Smooth muscle cell (in vitro differentiated cells): ENCODE results near the gene TMCC2. TPM values are rescaled to one million over a fixed set of nuclear protein-coding genes. Genes with fewer than 3 reads are reported as not detected.

ENCODE experiments used
- DNase-seq: peaks from one replicate; lab custom pipeline; 2025; ENCODE audit not compliant: unreplicated experiment; lab: John Stamatoyannopoulos, UW
- H2AFZ ChIP-seq: fragments of 200-600 bp; sonication (generic); 2 replicates; pipeline ENCODE4 v1.6.0; 2016; ENCODE audit warnings: antibody characterized with exemption, low read depth, mild to moderate bottlenecking
- H3F3A ChIP-seq: fragments of 200-600 bp; sonication (generic); 2 replicates; pipeline ENCODE4 v1.6.0; 2017; ENCODE audit warnings: antibody characterized with exemption, low read depth
- H3K27ac ChIP-seq: fragments of 200-600 bp; sonication (generic); 2 replicates; pipeline ENCODE4 v1.5.1; 2016; ENCODE audit warnings: low read depth, mild to moderate bottlenecking
- H3K27me3 ChIP-seq: fragments of 200-600 bp; sonication (generic); 2 replicates; pipeline ENCODE4 v1.6.1; 2016; ENCODE audit warnings: low read depth, mild to moderate bottlenecking
- H3K36me3 ChIP-seq: fragments of 200-600 bp; sonication (generic); 2 replicates; pipeline ENCODE4 v1.5.1; 2016; ENCODE audit warnings: low read depth
- H3K4me1 ChIP-seq: fragments of 200-600 bp; sonication (generic); 2 replicates; pipeline ENCODE4 v1.5.1; 2016; ENCODE audit warnings: low read depth
- H3K4me2 ChIP-seq: fragments of 200-600 bp; sonication (generic); 2 replicates; pipeline ENCODE4 v1.6.0; 2016; ENCODE audit warnings: mild to moderate bottlenecking
- H3K4me3 ChIP-seq: fragments of 200-600 bp; sonication (generic); 2 replicates; pipeline ENCODE4 v1.5.1; 2016; ENCODE audit warnings: mild to moderate bottlenecking
- H3K79me2 ChIP-seq: fragments of 200-600 bp; sonication (generic); 2 replicates; pipeline ENCODE4 v1.6.0; 2016; ENCODE audit warnings: low read depth, mild to moderate bottlenecking
- H3K9ac ChIP-seq: fragments of 200-600 bp; sonication (generic); 2 replicates; pipeline ENCODE4 v1.6.0; 2016; ENCODE audit warnings: low read depth
- H3K9me3 ChIP-seq: fragments of 200-600 bp; sonication (generic); replicated peaks from 2 replicates; pipeline ENCODE4 v1.5.1; 2016; ENCODE audit warnings: low read depth
- H4K20me1 ChIP-seq: fragments of 200-600 bp; sonication (generic); 2 replicates; pipeline ENCODE4 v1.6.0; 2016; ENCODE audit warnings: low read depth
- CTCF ChIP-seq: fragments of 200-600 bp; sonication (generic); IDR thresholded peaks from 2 replicates; pipeline ENCODE4 v1.5.1; 2017; ENCODE audit warnings: borderline replicate concordance, mild to moderate bottlenecking, antibody characterized with exemption; ENCODE audit not compliant: insufficient read depth, poor library complexity, severe bottlenecking
- WGBS: methylation state at CpG from one replicate; pipeline ENCODE4 v1.1.7; 2016; ENCODE audit warnings: low lambda C conversion rate; 5-methylcytosine and 5-hydroxymethylcytosine counted together
- polyA plus RNA-seq: library from polyadenylated mRNA; unstranded; fragments of >200 nt; fragmentation: Nextera tagmentation; extraction: Ambion mirVana; gene quantifications from 2 replicates; pipeline ENCODE4 v1.2.1, GENCODE V29; 2016
- total RNA-seq: library from RNA; depleted of rRNA; stranded (reverse); fragments of >200 nt; gene quantifications from 2 replicates; pipeline ENCODE4 v1.2.3, GENCODE V29; 2014

TMCC2 gene
- total and polyA plus RNA-seq, 2 experiments from 2014 or later: 3.3 to 5.6 TPM

- H3K36me3 ChIP-seq: no peaks in the 10 kb centered on the region
- no peak overlapping the region for H3K4me3 ChIP-seq
- no peak for TF ChIP-seq CTCF
- H3K4me1 ChIP-seq: peaks cover 15% of the 10 kb centered on the region
- WGBS: 82% methylated on average over 11 of the region's 11 CpGs
- H3K79me2 ChIP-seq: no peaks in the 10 kb centered on the region
- peaks cover 3% of the 10 kb centered on the region for H4K20me1 ChIP-seq
- no peaks in the 10 kb centered on the region for H3F3A ChIP-seq
- no peaks in the 10 kb centered on the region for H3K9me3 ChIP-seq
- no peak overlapping the region for H3K9ac ChIP-seq
- H3K27ac ChIP-seq: no peak overlapping the region
- H3K4me2 ChIP-seq: no peak overlapping the region
- H3K27me3 ChIP-seq: peaks cover 8% of the 10 kb centered on the region
- no peak for DNase-seq
- no peak overlapping the region for H2AFZ ChIP-seq
Measured at GRCh38 chr1:205225901-205226765, 1.6 kb upstream of the TMCC2 start.

GRCh38 chr1:205226868-205227583 lies 720 bp upstream of the TMCC2 start:
- Histone ChIP-seq H3K9me3 (no peaks in the 10 kb centered on the region), H3K36me3 (no peaks in the 10 kb centered on the region), H4K20me1 (peaks cover 3% of the 10 kb centered on the region), H3K4me1 (peaks cover 15% of the 10 kb centered on the region), H2AFZ (peak overlapping the region; percentile 84), H3K9ac (no peak overlapping the region), H3K27me3 (peaks cover 8% of the 10 kb centered on the region), H3F3A (no peaks in the 10 kb centered on the region), H3K79me2 (no peaks in the 10 kb centered on the region), H3K4me3 (peak overlapping the region; percentile 56), H3K27ac (no peak overlapping the region), H3K4me2 (peak overlapping the region; percentile 90)
- DNase-seq: no peak
- WGBS: 17% methylated on average over 8 of the region's 8 CpGs
- TF ChIP-seq CTCF: no peak

- peak overlapping the region; percentile 24 for H3K9ac ChIP-seq
Measured at GRCh38 chr1:205228093-205228521, 361 bp downstream of the TMCC2 start.

More at GRCh38 chr1:205228093-205228521, 361 bp downstream of the TMCC2 start:
- Histone ChIP-seq H2AFZ (peak overlapping the region; percentile 68), H3K36me3 (no peaks in the 10 kb centered on the region), H3K4me3 (peak overlapping the region; percentile 68), H3K27me3 (peaks cover 8% of the 10 kb centered on the region), H3K4me1 (peaks cover 15% of the 10 kb centered on the region), H3K27ac (no peak overlapping the region), H3K4me2 (peak overlapping the region; percentile 98), H3F3A (no peaks in the 10 kb centered on the region), H3K79me2 (no peaks in the 10 kb centered on the region), H3K9me3 (no peaks in the 10 kb centered on the region), H4K20me1 (peaks cover 3% of the 10 kb centered on the region)
- DNase-seq: no peak
- no peak for TF ChIP-seq CTCF
- 1% methylated on average over 17 of the region's 27 CpGs for WGBS
